Suprapubic skin (tissue), 4 donors: ENCODE results near the gene AGTPBP1. TPM values are rescaled to one million over a fixed set of nuclear protein-coding genes. Genes with fewer than 3 reads are reported as not detected.

Experiments used
- DNase-seq, 2 donors: peaks; one replicate each; pipeline ENCODE4 v3.0.0-alpha.2; 2019; ENCODE audit warnings: low spot score in 2 of 2
- H3K27ac ChIP-seq: fragments of 200-600 bp; sonication (generic); one replicate; pipeline ENCODE4 v1.5.1; 2019
- H3K27me3 ChIP-seq: fragments of 200-600 bp; sonication (generic); one replicate; pipeline ENCODE4 v1.5.1; 2019
- H3K36me3 ChIP-seq: fragments of 200-600 bp; sonication (generic); one replicate; pipeline ENCODE4 v1.5.1; 2019
- H3K4me1 ChIP-seq: fragments of 200-600 bp; sonication (generic); one replicate; pipeline ENCODE4 v1.5.1; 2019
- H3K4me3 ChIP-seq: fragments of 200-600 bp; sonication (generic); one replicate; pipeline ENCODE4 v1.5.1; 2019; ENCODE audit warnings: mild to moderate bottlenecking
- H3K9me3 ChIP-seq: fragments of 200-600 bp; sonication (generic); one replicate; pipeline ENCODE4 v1.5.1; 2019
- CTCF ChIP-seq, 2 donors: fragments of 200-600 bp in 1 of 2; fragments of 450-650 bp in 1 of 2; sonication (generic) in 1 of 2; IDR thresholded peaks; one replicate each; pipeline ENCODE4 v1.5.1; 2016 to 2019; ENCODE audit warnings: antibody characterized with exemption in 2 of 2, mild to moderate bottlenecking in 1 of 2, moderate library complexity in 1 of 2
- EP300 ChIP-seq: sonication (generic); formaldehyde crosslinking; IDR thresholded peaks from one replicate; pipeline ENCODE4 v1.6.1; 2017; ENCODE audit warnings: antibody characterized with exemption
- POLR2A ChIP-seq, 2 donors: fragments of 450-650 bp; IDR thresholded peaks; one replicate each; pipeline ENCODE4 v1.6.1; 2017; ENCODE audit warnings: antibody characterized with exemption in 2 of 2, mild to moderate bottlenecking in 2 of 2, moderate library complexity in 2 of 2
- POLR2AphosphoS5 ChIP-seq, 3 donors: sonication (generic); formaldehyde crosslinking; IDR thresholded peaks; one replicate each; pipeline ENCODE4 v1.6.1; 2017; ENCODE audit warnings: antibody characterized with exemption in 3 of 3
- WGBS: methylation state at CpG from one replicate; pipeline ENCODE4 v1.1.5; 2018; 5-methylcytosine and 5-hydroxymethylcytosine counted together
- total RNA-seq, 4 donors: library from RNA; depleted of rRNA; stranded (reverse); fragments of >200 nt; gene quantifications; one replicate each; pipeline ENCODE4 v1.1.0, GENCODE V29; 2016

Gene AGTPBP1
- total RNA-seq, 4 donors from 2014 or later = 12.0 to 19.4 (median 15.7) TPM

- Histone ChIP-seq H3K4me3 (no peak overlapping the region), H3K27ac (no peak overlapping the region), H3K27me3 (peaks cover 22% of the 10 kb centered on the region), H3K4me1 (peaks cover 29% of the 10 kb centered on the region), H3K9me3 (no peaks in the 10 kb centered on the region), H3K36me3 (no peaks in the 10 kb centered on the region)
- DNase-seq = no peak
- WGBS = 58% methylated on average over 8 of the region's 8 CpGs
- TF ChIP-seq CTCF (IDR thresholded peaks at IDR 0.05) = no peak
- no peak for TF ChIP-seq POLR2A (IDR thresholded peaks at IDR 0.05)
- no peak for TF ChIP-seq EP300
- no peak for TF ChIP-seq POLR2AphosphoS5 (IDR thresholded peaks at IDR 0.05)
Measured at GRCh38 chr9:85514256-85514655, 227.5 kb downstream of the AGTPBP1 start.

GRCh38 chr9:85511746-85512145, 230.0 kb downstream of the AGTPBP1 start:
- Histone ChIP-seq H3K27me3 (peaks cover 13% of the 10 kb centered on the region), H3K4me3 (no peak overlapping the region), H3K9me3 (no peaks in the 10 kb centered on the region), H3K4me1 (peaks cover 29% of the 10 kb centered on the region), H3K36me3 (no peaks in the 10 kb centered on the region), H3K27ac (no peak overlapping the region)
- DNase-seq = no peak
- no peak for TF ChIP-seq POLR2A (IDR thresholded peaks at IDR 0.05)
- no peak for TF ChIP-seq POLR2AphosphoS5 (IDR thresholded peaks at IDR 0.05)
- TF ChIP-seq EP300 = no peak
- no peak for TF ChIP-seq CTCF (IDR thresholded peaks at IDR 0.05)

GRCh38 chr9:85510830-85511504, 230.8 kb downstream of the AGTPBP1 start:
- DNase-seq = no peak
- TF ChIP-seq CTCF (IDR thresholded peaks at IDR 0.05) (no peak), POLR2AphosphoS5 (IDR thresholded peaks at IDR 0.05) (no peak), EP300 (no peak)
- Histone ChIP-seq H3K4me3 (no peak overlapping the region), H3K9me3 (no peaks in the 10 kb centered on the region), H3K36me3 (no peaks in the 10 kb centered on the region), H3K27ac (no peak overlapping the region), H3K4me1 (peaks cover 29% of the 10 kb centered on the region), H3K27me3 (peaks cover 6% of the 10 kb centered on the region)
- WGBS = 40% methylated on average over 2 of the region's 6 CpGs

- Histone ChIP-seq H3K36me3 (no peaks in the 10 kb centered on the region), H3K27ac (no peak overlapping the region), H3K4me1 (peaks cover 19% of the 10 kb centered on the region), H3K27me3 (peaks cover 5% of the 10 kb centered on the region), H3K9me3 (no peaks in the 10 kb centered on the region), H3K4me3 (no peak overlapping the region)
- WGBS = 88% methylated on average over 4 of the region's 4 CpGs
- TF ChIP-seq POLR2AphosphoS5 (IDR thresholded peaks at IDR 0.05) (no peak), POLR2A (IDR thresholded peaks at IDR 0.05) (no peak), CTCF (IDR thresholded peaks at IDR 0.05) (no peak), EP300 (no peak)
- DNase-seq = no peak
Measured at GRCh38 chr9:85508616-85509015, 233.1 kb downstream of the AGTPBP1 start.

- TF ChIP-seq POLR2AphosphoS5 (IDR thresholded peaks at IDR 0.05) = no peak
- no peak for TF ChIP-seq CTCF (IDR thresholded peaks at IDR 0.05)
- no peak for TF ChIP-seq POLR2A (IDR thresholded peaks at IDR 0.05)
- TF ChIP-seq EP300 = no peak
- H3K4me3 ChIP-seq = no peak overlapping the region
- DNase-seq = no peak
- H3K9me3 ChIP-seq = no peaks in the 10 kb centered on the region
- 73% methylated on average over 7 of the region's 7 CpGs for WGBS
- H3K27me3 ChIP-seq = peaks cover 5% of the 10 kb centered on the region
- no peaks in the 10 kb centered on the region for H3K36me3 ChIP-seq
- H3K4me1 ChIP-seq = peaks cover 3% of the 10 kb centered on the region
- H3K27ac ChIP-seq = no peak overlapping the region
Measured at GRCh38 chr9:85505612-85506011, 236.1 kb downstream of the AGTPBP1 start.
